ENCODE measurements around the gene PRKAR1B. TPM values are rescaled to one million over a fixed set of nuclear protein-coding genes. Genes with fewer than 3 reads are reported as not detected.

PRKAR1B gene
- total RNA-seq, 1 experiment from 2014 or later: 9.6 TPM

GRCh38 chr7:595621-596010 is 131.5 kb downstream of the PRKAR1B start:
- peaks cover under 1% of the 10 kb centered on the region for H3K36me3 ChIP-seq (ENCODE audit: insufficient read depth, low read length)
- no peak for DNase-seq
- no peaks in the 10 kb centered on the region for H3K79me2 ChIP-seq (ENCODE audit: low read length)
- H3K9ac ChIP-seq (ENCODE audit: low read length): no peak overlapping the region
- no peaks in the 10 kb centered on the region for H3K27me3 ChIP-seq (ENCODE audit: low read length)
- no peaks in the 10 kb centered on the region; the same call in 1 of the 2 replicates for H3K9me3 ChIP-seq (ENCODE audit: low read length)
- no peaks in the 10 kb centered on the region for H3K4me1 ChIP-seq (ENCODE audit: low read length)
- no peak overlapping the region for H2AFZ ChIP-seq (ENCODE audit: low read length)
- H3K27ac ChIP-seq (ENCODE audit: low read length): no peak overlapping the region
- no peaks in the 10 kb centered on the region for H4K20me1 ChIP-seq (ENCODE audit: insufficient read depth, low read depth, low read length)
- H3K9me2 ChIP-seq (replicated peaks; ENCODE audit: insufficient read depth, low read length): no peaks in the 10 kb centered on the region
- H3K4me3 ChIP-seq (ENCODE audit: low read length): no peak overlapping the region
- no peak overlapping the region for H3K4me2 ChIP-seq (ENCODE audit: low read depth, low read length, poor library complexity, severe bottlenecking)

- Histone ChIP-seq H2AFZ (ENCODE audit: low read length) (no peak overlapping the region), H3K9me3 (ENCODE audit: low read length) (no peaks in the 10 kb centered on the region; the same call in 1 of the 2 replicates), H3K9ac (ENCODE audit: low read length) (no peak overlapping the region), H3K79me2 (ENCODE audit: low read length) (no peaks in the 10 kb centered on the region), H3K4me1 (ENCODE audit: low read length) (no peaks in the 10 kb centered on the region), H3K9me2 (replicated peaks; ENCODE audit: insufficient read depth, low read length) (no peaks in the 10 kb centered on the region), H3K4me2 (ENCODE audit: low read depth, low read length, poor library complexity, severe bottlenecking) (no peak overlapping the region), H3K36me3 (ENCODE audit: insufficient read depth, low read length) (peaks cover 6% of the 10 kb centered on the region), H3K27ac (ENCODE audit: low read length) (no peak overlapping the region), H4K20me1 (ENCODE audit: insufficient read depth, low read depth, low read length) (no peaks in the 10 kb centered on the region), H3K4me3 (ENCODE audit: low read length) (no peak overlapping the region), H3K27me3 (ENCODE audit: low read length) (no peaks in the 10 kb centered on the region)
- no peak for DNase-seq
Measured at GRCh38 chr7:594920-595620, 132.0 kb downstream of the PRKAR1B start.

GRCh38 chr7:594212-594913 is 132.7 kb downstream of the PRKAR1B start:
- H3K9me3 ChIP-seq (ENCODE audit: low read length): peaks cover 5% of the 10 kb centered on the region; the same call in 1 of the 2 replicates
- no peaks in the 10 kb centered on the region for H4K20me1 ChIP-seq (ENCODE audit: insufficient read depth, low read depth, low read length)
- H3K4me2 ChIP-seq (ENCODE audit: low read depth, low read length, poor library complexity, severe bottlenecking): no peak overlapping the region
- no peaks in the 10 kb centered on the region for H3K79me2 ChIP-seq (ENCODE audit: low read length)
- H3K27ac ChIP-seq (ENCODE audit: low read length): no peak overlapping the region
- H3K9me2 ChIP-seq (replicated peaks; ENCODE audit: insufficient read depth, low read length): no peaks in the 10 kb centered on the region
- no peak overlapping the region for H3K9ac ChIP-seq (ENCODE audit: low read length)
- no peak overlapping the region for H2AFZ ChIP-seq (ENCODE audit: low read length)
- H3K27me3 ChIP-seq (ENCODE audit: low read length): no peaks in the 10 kb centered on the region
- H3K36me3 ChIP-seq (ENCODE audit: insufficient read depth, low read length): peaks cover 10% of the 10 kb centered on the region
- DNase-seq: no peak
- H3K4me1 ChIP-seq (ENCODE audit: low read length): no peaks in the 10 kb centered on the region
- H3K4me3 ChIP-seq (ENCODE audit: low read length): no peak overlapping the region

- Histone ChIP-seq H3K36me3 (ENCODE audit: insufficient read depth, low read length) (peaks cover 18% of the 10 kb centered on the region), H2AFZ (ENCODE audit: low read length) (no peak overlapping the region), H3K4me1 (ENCODE audit: low read length) (no peaks in the 10 kb centered on the region), H3K9me3 (ENCODE audit: low read length) (peaks cover 6% of the 10 kb centered on the region; the same call in 1 of the 2 replicates), H3K9me2 (replicated peaks; ENCODE audit: insufficient read depth, low read length) (no peaks in the 10 kb centered on the region), H3K4me2 (ENCODE audit: low read depth, low read length, poor library complexity, severe bottlenecking) (no peak overlapping the region), H3K27me3 (ENCODE audit: low read length) (no peaks in the 10 kb centered on the region), H3K27ac (ENCODE audit: low read length) (no peak overlapping the region), H3K79me2 (ENCODE audit: low read length) (no peaks in the 10 kb centered on the region), H3K9ac (ENCODE audit: low read length) (no peak overlapping the region), H4K20me1 (ENCODE audit: insufficient read depth, low read depth, low read length) (no peaks in the 10 kb centered on the region), H3K4me3 (ENCODE audit: low read length) (no peak overlapping the region)
- DNase-seq: no peak
Measured at GRCh38 chr7:593324-594115, 133.6 kb downstream of the PRKAR1B start.

GRCh38 chr7:591856-592628 is 135.0 kb downstream of the PRKAR1B start:
- Histone ChIP-seq H3K79me2 (ENCODE audit: low read length) (no peaks in the 10 kb centered on the region), H3K27me3 (ENCODE audit: low read length) (no peaks in the 10 kb centered on the region), H2AFZ (ENCODE audit: low read length) (no peak overlapping the region), H3K9ac (ENCODE audit: low read length) (no peak overlapping the region), H4K20me1 (ENCODE audit: insufficient read depth, low read depth, low read length) (no peaks in the 10 kb centered on the region), H3K36me3 (ENCODE audit: insufficient read depth, low read length) (peaks cover 23% of the 10 kb centered on the region), H3K4me2 (ENCODE audit: low read depth, low read length, poor library complexity, severe bottlenecking) (no peak overlapping the region), H3K9me2 (replicated peaks; ENCODE audit: insufficient read depth, low read length) (no peaks in the 10 kb centered on the region), H3K4me1 (ENCODE audit: low read length) (no peaks in the 10 kb centered on the region), H3K27ac (ENCODE audit: low read length) (no peak overlapping the region), H3K4me3 (ENCODE audit: low read length) (no peak overlapping the region), H3K9me3 (ENCODE audit: low read length) (peaks cover 6% of the 10 kb centered on the region; the same call in 1 of the 2 replicates)
- DNase-seq: no peak

- Histone ChIP-seq H3K4me2 (ENCODE audit: low read depth, low read length, poor library complexity, severe bottlenecking) (no peak overlapping the region), H3K4me1 (ENCODE audit: low read length) (no peaks in the 10 kb centered on the region), H4K20me1 (ENCODE audit: insufficient read depth, low read depth, low read length) (no peaks in the 10 kb centered on the region), H3K27me3 (ENCODE audit: low read length) (no peaks in the 10 kb centered on the region), H3K9me2 (replicated peaks; ENCODE audit: insufficient read depth, low read length) (no peaks in the 10 kb centered on the region), H3K9ac (ENCODE audit: low read length) (no peak overlapping the region), H3K4me3 (ENCODE audit: low read length) (no peak overlapping the region), H3K36me3 (ENCODE audit: insufficient read depth, low read length) (peaks cover 23% of the 10 kb centered on the region), H3K79me2 (ENCODE audit: low read length) (no peaks in the 10 kb centered on the region), H3K27ac (ENCODE audit: low read length) (no peak overlapping the region), H2AFZ (ENCODE audit: low read length) (no peak overlapping the region), H3K9me3 (ENCODE audit: low read length) (peaks cover 6% of the 10 kb centered on the region; the same call in 1 of the 2 replicates)
- no peak for DNase-seq
Measured at GRCh38 chr7:590731-591551, 136.1 kb downstream of the PRKAR1B start.

GRCh38 chr7:589781-590575 is 137.1 kb downstream of the PRKAR1B start:
- no peak for DNase-seq
- Histone ChIP-seq H3K9ac (ENCODE audit: low read length) (no peak overlapping the region), H3K27me3 (ENCODE audit: low read length) (no peaks in the 10 kb centered on the region), H2AFZ (ENCODE audit: low read length) (no peak overlapping the region), H3K4me1 (ENCODE audit: low read length) (no peaks in the 10 kb centered on the region), H3K27ac (ENCODE audit: low read length) (no peak overlapping the region), H3K79me2 (ENCODE audit: low read length) (no peaks in the 10 kb centered on the region), H3K36me3 (ENCODE audit: insufficient read depth, low read length) (peaks cover 23% of the 10 kb centered on the region), H3K9me3 (ENCODE audit: low read length) (peaks cover 6% of the 10 kb centered on the region; the same call in 1 of the 2 replicates), H3K4me3 (ENCODE audit: low read length) (no peak overlapping the region), H3K4me2 (ENCODE audit: low read depth, low read length, poor library complexity, severe bottlenecking) (no peak overlapping the region), H3K9me2 (replicated peaks; ENCODE audit: insufficient read depth, low read length) (no peaks in the 10 kb centered on the region), H4K20me1 (ENCODE audit: insufficient read depth, low read depth, low read length) (no peaks in the 10 kb centered on the region)

All from Karpas-422 (cell line).